CD4-positive, alpha-beta T cell (primary cell): Measurements from ENCODE around the gene SPACA4. TPM values are rescaled to one million over a fixed set of nuclear protein-coding genes. Genes with fewer than 3 reads are reported as not detected.

Source experiments
- ATAC-seq: fragments of 200-7000 bp; cut with Tn5 transposase; one replicate; pipeline ENCODE4 v1.10.0; 2022; ENCODE audit warnings: mild to moderate bottlenecking; ENCODE audit not compliant: poor library complexity
- CTCF ChIA-PET: fragments of 350-600 bp; sonication (Branson Sonifier 250); formaldehyde crosslinking; loops from one replicate; lab custom pipeline; 2021; ENCODE audit warnings: antibody characterized with exemption, inconsistent platforms; lab: Charles Lee
- POLR2A ChIA-PET: fragments of 350-600 bp; sonication (Branson Sonifier 250); formaldehyde crosslinking; loops from one replicate; lab custom pipeline; 2021; ENCODE audit warnings: antibody characterized with exemption, inconsistent platforms; lab: Charles Lee
- DNase-seq, 14 experiments: peaks; one replicate each; pipeline ENCODE4 v3.0.0-alpha.2; 2013 to 2020; ENCODE audit warnings: mixed read lengths in 2 of 14
- H3K27ac ChIP-seq, 2 donors: one replicate each; pipeline versions ENCODE4 v1.5.1 to v1.7.0; 2013; ENCODE audit warnings: low read length in 2 of 2, low read depth in 1 of 2, mild to moderate bottlenecking in 1 of 2
- H3K27me3 ChIP-seq, 2 experiments: 1 replicate in 1 of 2; 2 replicates in 1 of 2; pipeline versions ENCODE4 v1.6.1 to v1.7.0; 2013; ENCODE audit warnings: low read length in 2 of 2, control low read depth in 1 of 2, mild to moderate bottlenecking in 1 of 2, moderate library complexity in 1 of 2; ENCODE audit not compliant: insufficient read depth in 2 of 2, control insufficient read depth in 1 of 2
- H3K36me3 ChIP-seq: one replicate; pipeline ENCODE4 v1.6.1; 2013; ENCODE audit warnings: low read length, control low read depth; ENCODE audit not compliant: insufficient read depth
- H3K4me1 ChIP-seq: one replicate; pipeline ENCODE4 v1.6.1; 2013; ENCODE audit warnings: low read length, control low read depth; ENCODE audit not compliant: insufficient read depth
- H3K4me3 ChIP-seq: one replicate; pipeline ENCODE4 v1.5.1; 2013; ENCODE audit warnings: mild to moderate bottlenecking, low read length, moderate library complexity
- H3K9me3 ChIP-seq, 2 experiments: 1 replicate in 1 of 2; 2 replicates in 1 of 2; pipeline versions ENCODE4 v1.6.1 to v1.7.0; 2013; ENCODE audit warnings: low read length in 2 of 2, mild to moderate bottlenecking in 2 of 2, control low read depth in 1 of 2, moderate library complexity in 1 of 2; ENCODE audit not compliant: control insufficient read depth in 1 of 2, insufficient read depth in 1 of 2
- H3K27ac Mint-ChIP-seq: one replicate; pipeline ENCODE4 v1.8.0; 2020; ENCODE audit warnings: mixed read lengths
- H3K27me3 Mint-ChIP-seq: one replicate; pipeline ENCODE4 v1.8.0; 2021; ENCODE audit warnings: mixed read lengths
- H3K36me3 Mint-ChIP-seq: one replicate; pipeline ENCODE4 v1.8.0; 2021; ENCODE audit warnings: low read depth, mixed read lengths
- H3K4me1 Mint-ChIP-seq: one replicate; pipeline ENCODE4 v1.8.0; 2021; ENCODE audit warnings: low read depth, mixed read lengths
- H3K4me3 Mint-ChIP-seq: one replicate; pipeline ENCODE4 v1.8.0; 2020; ENCODE audit warnings: mild to moderate bottlenecking, mixed read lengths
- H3K9me3 Mint-ChIP-seq: one replicate; pipeline ENCODE4 v1.8.0; 2020; ENCODE audit warnings: mixed read lengths
- CTCF ChIP-seq: fragments of 200-600 bp; IDR thresholded peaks from one replicate; pipeline ENCODE4 v1.8.0; 2022; ENCODE audit warnings: antibody characterized with exemption, mild to moderate bottlenecking
- intact Hi-C, 2 experiments: fragments of 100-400 bp; cut with DNase I in 1 of 2; cut with micrococcal nuclease in 1 of 2; formaldehyde crosslinking; loops; one replicate each; pipeline versions ENCODE4 v1.15.1 to v1.9.0; 2023 to 2025; cut with DNase I, micrococcal nuclease
- total RNA-seq, 174 experiments: library from RNA in 2 of 174; stranded (reverse) in 2 of 174; gene quantifications; one replicate each; pipeline ENCODE4 v1.2.3 and lab custom pipeline; 2021 to 2026

The SPACA4 gene
- total RNA-seq, 2 experiments from 2014 or later, result not detected

GRCh38 chr19:48638831-48639381 is 32.4 kb downstream of the SPACA4 start:
- Mint-ChIP-seq H3K4me1 (peaks cover 43% of the 10 kb centered on the region), H3K4me3 (peak overlapping the region; percentile 94), H3K9me3 (no peaks in the 10 kb centered on the region), H3K27ac (peak overlapping the region; percentile 97), H3K27me3 (no peaks in the 10 kb centered on the region), H3K36me3 (peaks cover 22% of the 10 kb centered on the region)
- CTCF ChIA-PET, result no interaction called here
- H3K36me3 ChIP-seq, result no peaks in the 10 kb centered on the region
- peak overlapping the region; percentile 71 for H3K4me3 ChIP-seq
- no peak for TF ChIP-seq CTCF
- no peaks in the 10 kb centered on the region for H3K27me3 ChIP-seq
- DNase-seq (peak in 2 of 14 experiments; percentile 49 to 76), ATAC-seq (no peak)
- H3K4me1 ChIP-seq, result peaks cover 43% of the 10 kb centered on the region
- intact Hi-C loops, result loop anchor here (1.0 to 10.0 kb wide), 7 partner anchors 7 to 1236 kb away; partner anchors contain the start of genes AKT1S1 (in 1 of the 2), C19orf73 (in 1 of the 2), CA11 (in 1 of the 2) and PPFIA3 (in 1 of the 2)
- POLR2A ChIA-PET, result interaction anchor here (3.6 kb wide), 2 partner anchors 15 to 21 kb away, joined by 38 to 39 read pairs; partner anchors contain the start of genes RPL18 and SPHK2
- peak overlapping the region; percentile 86 to 94 for H3K27ac ChIP-seq
- H3K9me3 ChIP-seq, result no peaks in the 10 kb centered on the region

- H3K36me3 Mint-ChIP-seq, result peaks cover 13% of the 10 kb centered on the region
- H3K27ac ChIP-seq, result no peak overlapping the region
- peaks cover 43% of the 10 kb centered on the region for H3K4me1 ChIP-seq
- peaks cover 40% of the 10 kb centered on the region for H3K4me1 Mint-ChIP-seq
- CTCF ChIA-PET, result no interaction called here
- H3K27ac Mint-ChIP-seq, result peak overlapping the region; percentile 97
- no peaks in the 10 kb centered on the region for H3K27me3 ChIP-seq
- no peak overlapping the region for H3K4me3 ChIP-seq
- TF ChIP-seq CTCF, result no peak
- H3K4me3 Mint-ChIP-seq, result peak overlapping the region; percentile 26
- H3K36me3 ChIP-seq, result no peaks in the 10 kb centered on the region
- ATAC-seq, result no peak
- no peaks in the 10 kb centered on the region for H3K9me3 ChIP-seq
- no peaks in the 10 kb centered on the region for H3K9me3 Mint-ChIP-seq
- POLR2A ChIA-PET, result interaction anchor here (3.6 kb wide), 1 partner anchor 16 kb away, joined by 38 read pairs; no protein-coding TSS in a partner anchor
- no peaks in the 10 kb centered on the region for H3K27me3 Mint-ChIP-seq
- intact Hi-C loops, result loop anchor here (2.0 to 10.0 kb wide), 5 partner anchors 38 to 1235 kb away; partner anchors contain the start of genes AKT1S1 (in 1 of the 2), C19orf73 (in 1 of the 2), PPFIA3 (in 1 of the 2) and TBC1D17 (in 1 of the 2)
- peak in 4 of 14 experiments; percentile 36 to 62 (median 41) for DNase-seq
Measured at GRCh38 chr19:48639483-48640375, 33.2 kb downstream of the SPACA4 start.

GRCh38 chr19:48641850-48642249 is 35.3 kb downstream of the SPACA4 start:
- Histone ChIP-seq H3K4me3 (no peak overlapping the region), H3K4me1 (peaks cover 54% of the 10 kb centered on the region), H3K9me3 (no peaks in the 10 kb centered on the region), H3K27me3 (no peaks in the 10 kb centered on the region), H3K27ac (no peak overlapping the region), H3K36me3 (no peaks in the 10 kb centered on the region)
- peaks cover 48% of the 10 kb centered on the region for H3K4me1 Mint-ChIP-seq
- H3K27me3 Mint-ChIP-seq, result no peaks in the 10 kb centered on the region
- H3K9me3 Mint-ChIP-seq, result no peaks in the 10 kb centered on the region
- intact Hi-C loops, result no loop called here
- no peaks in the 10 kb centered on the region for H3K36me3 Mint-ChIP-seq
- ATAC-seq (no peak), DNase-seq (no peak)
- ChIA-PET CTCF (interaction anchor here (0.9 kb wide), 1 partner anchor 154 kb away, joined by 4 read pairs; no protein-coding TSS in a partner anchor), POLR2A (interaction anchor here (0.6 kb wide), 1 partner anchor 24 kb away, joined by 4 read pairs; no protein-coding TSS in a partner anchor)
- TF ChIP-seq CTCF, result no peak
- no peak overlapping the region for H3K27ac Mint-ChIP-seq
- H3K4me3 Mint-ChIP-seq, result no peak overlapping the region
